ENCODE results near the gene SLC34A3. TPM values are rescaled to one million over a fixed set of nuclear protein-coding genes. Genes with fewer than 3 reads are reported as not detected.

SLC34A3 gene
- 0.07 to 0.14 TPM (median 0.11 TPM) in 4 of 5 replicates, not detected in the other for total RNA-seq (2022; extraction: Qiagen RNA extraction; ENCODE audit: low read depth)

GRCh38 chr9:137230705-137231371, at the start of gene SLC34A3:
SLC34A3 (plus strand) TSS chr9:137230901; CDS start chr9:137231703, 802 bp downstream.

DNA sequence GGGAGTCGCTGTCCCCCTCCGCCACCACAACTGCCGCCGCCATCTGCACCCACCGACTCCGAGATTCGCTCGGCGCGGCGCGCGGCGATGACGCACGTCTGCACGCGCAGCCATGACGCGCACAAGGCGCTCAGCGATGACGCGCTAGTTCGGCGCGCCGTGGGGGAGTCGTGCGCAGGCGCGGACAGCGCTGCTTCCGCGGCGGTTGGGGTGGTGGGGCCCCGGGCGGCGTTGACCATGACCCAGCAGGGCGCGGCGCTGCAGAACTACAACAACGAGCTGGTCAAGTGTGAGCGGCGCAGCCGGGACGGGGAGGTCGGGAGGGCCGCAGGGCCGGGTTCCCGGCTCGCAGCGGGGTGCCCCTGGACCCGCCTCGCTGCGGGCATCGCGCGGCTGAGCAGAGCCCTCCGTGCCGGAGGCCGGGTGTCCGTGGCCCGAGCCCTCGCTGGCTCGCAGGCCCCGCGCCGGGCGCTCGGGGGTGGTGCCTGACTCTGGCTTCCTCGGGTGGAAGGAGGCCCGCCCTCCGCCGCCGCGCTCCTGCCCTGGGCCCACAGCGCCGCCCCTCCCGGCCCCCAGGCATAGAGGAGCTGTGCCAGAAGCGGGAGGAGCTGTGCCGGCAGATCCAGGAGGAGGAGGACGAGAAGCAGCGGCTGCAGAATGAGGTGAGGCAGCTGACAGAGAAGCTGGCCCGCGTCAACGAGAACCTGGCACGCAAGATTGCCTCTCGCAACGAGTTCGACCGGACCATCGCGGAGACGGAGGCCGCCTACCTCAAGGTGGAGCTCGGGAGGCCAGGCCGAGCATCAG, 42.0 kb upstream of the SLC34A3 start, which contains the start of the genes ANAPC2 and SSNA1:
ANAPC2 (minus strand) TSS at position 71 of the 807 bp plus-strand sequence; CDS start at position 43, 28 bp downstream.
SSNA1 (plus strand) TSS at position 187 of the 807 bp plus-strand sequence; CDS start at position 238, 51 bp downstream.

DNA sequence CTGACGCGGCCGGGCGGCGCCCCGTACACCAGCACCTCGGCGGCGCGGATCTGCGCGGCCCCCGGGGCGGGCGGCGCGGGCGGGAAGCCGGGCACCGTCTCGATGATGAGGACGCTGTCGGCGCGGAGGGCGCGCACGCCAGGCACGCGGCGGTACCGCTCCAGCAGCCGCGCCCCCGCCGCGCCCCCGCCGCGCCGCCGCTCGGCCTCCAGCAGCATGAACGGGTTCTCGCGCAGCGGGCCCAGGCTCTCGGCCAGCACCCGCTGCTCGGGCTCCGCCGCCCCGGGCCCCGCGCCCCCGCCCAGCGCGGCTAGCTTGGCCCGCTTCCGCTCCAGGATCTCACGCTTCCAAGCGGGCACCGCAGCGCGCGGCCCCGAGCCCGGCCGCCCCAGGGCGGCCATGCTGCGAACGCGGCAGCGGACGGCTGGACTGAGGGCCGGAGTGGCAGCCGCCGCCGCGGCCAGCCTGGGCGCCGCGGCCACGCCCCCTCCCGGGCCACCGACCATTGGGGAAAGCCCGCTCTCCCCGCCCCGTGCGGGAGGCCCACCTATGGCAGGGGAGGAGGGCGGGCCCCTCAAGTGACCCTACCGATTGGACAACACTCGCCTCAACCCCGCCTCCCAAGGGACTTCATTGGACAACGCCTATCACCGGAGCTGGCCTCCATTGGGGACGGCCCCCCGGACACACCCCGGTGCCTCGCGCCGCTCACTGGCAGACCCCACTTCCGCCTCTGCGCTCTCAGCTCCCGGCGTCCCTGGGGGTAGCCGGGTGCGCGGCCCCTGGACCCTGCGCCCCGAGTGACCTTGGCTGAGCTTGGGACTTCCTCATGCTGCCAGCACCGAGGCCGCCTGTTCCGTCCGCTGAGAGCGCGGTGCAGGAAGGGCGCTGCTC, 30.1 kb upstream of the SLC34A3 start, which contains the start of gene TPRN:
TPRN (minus strand) TSS at position 431 of the 894 bp plus-strand sequence; CDS start at position 401, 30 bp downstream.

GRCh38 chr9:137205126-137206069, 25.3 kb upstream of the SLC34A3 start, which contains the start of the genes NDOR1 and TMEM203:
NDOR1 (plus strand) TSS chr9:137205700; CDS start chr9:137205778, 78 bp downstream.
TMEM203 (minus strand) TSS chr9:137205648; CDS start chr9:137205414, 234 bp downstream.

GRCh38 chr9:137222190-137223077, 8.3 kb upstream of the SLC34A3 start, which contains the start of gene RNF208:
RNF208 (minus strand) TSS chr9:137222240; CDS start chr9:137221212, 1,028 bp downstream.

GRCh38 chr9:137224830-137225694, 5.6 kb upstream of the SLC34A3 start, which contains the start of gene CYSRT1:
CYSRT1 (plus strand) TSS chr9:137225174; CDS start chr9:137225622, 448 bp downstream.

GRCh38 chr9:137227054-137227852, 3.4 kb upstream of the SLC34A3 start, which contains the start of gene RNF224:
RNF224 (plus strand) TSS chr9:137227502; CDS start chr9:137228336, 834 bp downstream.

GRCh38 chr9:137240841-137241489, 10.3 kb downstream of the SLC34A3 start, which contains the start of gene TUBB4B:
TUBB4B (plus strand) TSS chr9:137241287; CDS start chr9:137241361, 74 bp downstream.

GRCh38 chr9:137251194-137251461, 20.4 kb downstream of the SLC34A3 start, which contains the start of gene STPG3:
STPG3 (plus strand) TSS chr9:137251286; CDS start chr9:137251287, 1 bp downstream.

DNA sequence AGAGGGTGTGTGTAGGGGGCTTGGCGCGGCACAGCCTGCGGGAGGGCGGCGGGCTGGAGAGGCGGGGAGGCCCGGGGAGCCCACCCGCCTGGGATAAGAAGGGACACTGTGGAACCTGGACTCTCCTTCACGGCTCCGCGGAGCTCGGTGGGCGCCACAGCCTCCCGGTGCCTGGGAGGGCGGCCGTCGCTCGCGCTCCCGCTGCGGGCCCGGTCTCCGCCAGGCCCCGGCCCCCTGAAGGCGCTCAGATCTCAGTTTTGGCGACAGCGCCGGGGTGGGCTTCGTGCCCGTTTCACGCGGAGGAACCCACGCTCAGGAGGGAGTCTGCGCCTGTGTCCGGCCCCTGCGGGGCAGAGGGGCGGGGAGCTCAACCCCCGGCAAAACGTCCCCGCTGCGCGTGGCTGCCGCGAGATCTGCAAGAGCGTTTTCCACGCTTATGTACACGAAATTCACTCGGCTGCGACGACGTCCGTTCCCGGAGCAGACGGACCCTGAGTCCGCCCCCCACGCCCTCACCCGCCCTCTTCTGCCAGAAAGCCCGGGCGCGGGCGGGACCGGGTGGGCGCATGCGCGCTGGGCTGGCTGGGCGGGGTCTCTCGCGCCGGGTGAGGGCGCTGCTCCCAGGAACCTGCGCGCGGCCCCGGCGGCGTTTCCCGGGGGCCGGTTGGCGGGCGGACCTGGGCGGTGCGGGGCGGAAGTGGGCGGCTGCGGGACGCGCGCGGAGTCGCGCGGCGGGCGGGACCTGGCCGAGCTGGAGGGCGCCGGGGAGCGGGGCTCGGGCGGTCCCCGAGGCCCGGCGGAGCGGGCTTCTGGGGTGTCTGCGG, 24.1 kb downstream of the SLC34A3 start, which contains the start of gene NELFB:
NELFB (plus strand) TSS at position 704 of the 824 bp plus-strand sequence.

DNA sequence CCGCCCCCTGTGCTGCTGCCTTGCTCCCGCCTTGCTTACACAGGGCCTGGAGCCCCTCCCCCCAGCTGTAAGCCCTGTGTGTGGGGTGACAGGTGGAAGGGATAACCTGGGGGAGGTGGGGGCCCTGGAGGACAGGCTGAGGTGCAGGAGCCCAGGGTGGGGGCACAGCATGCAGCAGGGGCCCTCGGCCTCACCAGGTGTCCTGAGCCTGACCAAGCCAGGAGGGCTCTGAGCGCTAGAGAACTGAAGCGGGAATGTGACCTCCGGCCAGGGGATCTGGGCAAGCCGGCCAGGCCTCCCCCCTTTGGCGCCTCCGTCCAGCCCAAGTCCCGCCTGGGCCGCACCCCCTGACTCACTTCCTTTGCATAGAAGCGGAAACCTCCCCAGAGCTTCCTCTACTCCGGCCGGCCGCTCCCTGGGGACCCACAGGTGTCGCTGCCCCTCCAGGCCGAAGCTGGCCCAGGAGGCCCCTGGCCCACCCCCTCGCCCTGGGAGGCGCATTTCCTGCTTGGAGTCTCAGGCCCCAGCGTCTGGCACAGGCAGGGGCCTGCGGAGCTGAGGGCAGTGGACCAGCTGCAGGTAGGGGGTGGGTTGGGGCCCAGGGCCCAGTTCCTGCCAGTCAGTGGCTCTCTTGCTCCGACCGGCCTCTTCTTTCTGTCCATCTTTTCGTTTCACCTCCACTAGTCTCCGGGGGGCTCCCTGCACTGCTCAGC, 46.8 kb downstream of the SLC34A3 start, which contains the start of gene TOR4A:
TOR4A (plus strand) TSS at position 398 of the 713 bp plus-strand sequence. CDS start 964 bp downstream, outside the sequence.

